Fibroblast of lung (primary cell): ENCODE measurements around the gene SLIT3.

Source experiments
- EZH2 ChIP-seq: IDR thresholded peaks from 2 replicates; pipeline ENCODE4 v1.5.1; 2012; ENCODE audit warnings: low read length, control low read depth, mild to moderate bottlenecking; ENCODE audit errors: missing control alignments
- TF ChIP-seq, protein P1 (sequence below), 2 donors: IDR thresholded peaks in 1 of 2; conservative IDR thresholded peaks in 1 of 2; 1 replicate in 1 of 2; 2 replicates in 1 of 2; pipeline ENCODE4 v1.5.1; 2011 to 2012; ENCODE audit warnings: low read length in 2 of 2, control low read depth in 1 of 2, inconsistent platforms in 1 of 2, low read depth in 1 of 2, mild to moderate bottlenecking in 1 of 2

DNA sequence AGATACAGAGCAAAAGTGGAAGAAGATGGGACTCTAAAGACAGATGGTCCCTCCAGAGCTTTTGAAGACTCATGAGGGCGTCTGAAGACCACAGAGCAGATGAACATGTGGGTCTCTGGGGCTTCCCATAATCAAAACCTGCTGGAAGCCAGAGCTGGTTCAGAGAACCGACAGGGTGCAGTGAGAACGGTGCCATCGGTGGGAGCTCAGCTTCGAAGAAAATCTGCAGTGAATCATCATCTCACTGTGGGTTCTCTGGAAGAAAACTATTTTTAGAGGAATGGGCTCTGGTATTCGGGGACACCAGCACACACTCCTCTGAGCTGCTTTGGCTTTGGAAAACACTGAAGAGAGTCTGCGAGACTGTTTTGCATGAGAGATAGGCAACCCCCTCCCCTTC lies 499.4 kb downstream of the SLIT3 start:
- TF ChIP-seq, protein P1, sequence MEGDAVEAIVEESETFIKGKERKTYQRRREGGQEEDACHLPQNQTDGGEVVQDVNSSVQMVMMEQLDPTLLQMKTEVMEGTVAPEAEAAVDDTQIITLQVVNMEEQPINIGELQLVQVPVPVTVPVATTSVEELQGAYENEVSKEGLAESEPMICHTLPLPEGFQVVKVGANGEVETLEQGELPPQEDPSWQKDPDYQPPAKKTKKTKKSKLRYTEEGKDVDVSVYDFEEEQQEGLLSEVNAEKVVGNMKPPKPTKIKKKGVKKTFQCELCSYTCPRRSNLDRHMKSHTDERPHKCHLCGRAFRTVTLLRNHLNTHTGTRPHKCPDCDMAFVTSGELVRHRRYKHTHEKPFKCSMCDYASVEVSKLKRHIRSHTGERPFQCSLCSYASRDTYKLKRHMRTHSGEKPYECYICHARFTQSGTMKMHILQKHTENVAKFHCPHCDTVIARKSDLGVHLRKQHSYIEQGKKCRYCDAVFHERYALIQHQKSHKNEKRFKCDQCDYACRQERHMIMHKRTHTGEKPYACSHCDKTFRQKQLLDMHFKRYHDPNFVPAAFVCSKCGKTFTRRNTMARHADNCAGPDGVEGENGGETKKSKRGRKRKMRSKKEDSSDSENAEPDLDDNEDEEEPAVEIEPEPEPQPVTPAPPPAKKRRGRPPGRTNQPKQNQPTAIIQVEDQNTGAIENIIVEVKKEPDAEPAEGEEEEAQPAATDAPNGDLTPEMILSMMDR (conservative IDR thresholded peaks at IDR 0.05 in 1 of 2, IDR thresholded peaks at IDR 0.05 in 1 of 2; ENCODE audit: low read depth in 1 of 2, low read length in 2 of 2) = no peak
- no peak for TF ChIP-seq EZH2
